ENCODE data around the gene SLC22A5.

Gene SLC22A5

DNA sequence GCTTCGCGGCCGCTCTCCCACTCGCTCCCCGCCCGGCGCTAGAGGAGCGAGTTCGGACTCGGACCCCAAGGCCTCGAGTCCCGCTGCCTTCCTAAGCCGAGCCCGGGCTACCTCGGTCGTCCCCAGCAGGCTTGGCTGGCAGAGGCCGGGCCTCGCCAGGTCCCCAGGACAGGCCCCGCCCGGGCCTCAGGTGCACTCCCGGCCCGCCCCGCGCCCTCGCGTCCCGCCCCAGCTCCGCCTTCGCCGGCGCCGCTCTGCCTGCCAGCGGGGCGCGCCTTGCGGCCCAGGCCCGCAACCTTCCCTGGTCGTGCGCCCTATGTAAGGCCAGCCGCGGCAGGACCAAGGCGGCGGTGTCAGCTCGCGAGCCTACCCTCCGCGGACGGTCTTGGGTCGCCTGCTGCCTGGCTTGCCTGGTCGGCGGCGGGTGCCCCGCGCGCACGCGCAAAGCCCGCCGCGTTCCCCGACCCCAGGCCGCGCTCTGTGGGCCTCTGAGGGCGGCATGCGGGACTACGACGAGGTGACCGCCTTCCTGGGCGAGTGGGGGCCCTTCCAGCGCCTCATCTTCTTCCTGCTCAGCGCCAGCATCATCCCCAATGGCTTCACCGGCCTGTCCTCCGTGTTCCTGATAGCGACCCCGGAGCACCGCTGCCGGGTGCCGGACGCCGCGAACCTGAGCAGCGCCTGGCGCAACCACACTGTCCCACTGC, at the start of gene SLC22A5:
Gene SLC22A5, plus strand, starts transcription at position 237 of the 707 bp plus-strand sequence. Its CDS starts 263 bp downstream, at position 500.
- DNase-seq (ENCODE audit: low read depth, low spot score): no peak

DNA sequence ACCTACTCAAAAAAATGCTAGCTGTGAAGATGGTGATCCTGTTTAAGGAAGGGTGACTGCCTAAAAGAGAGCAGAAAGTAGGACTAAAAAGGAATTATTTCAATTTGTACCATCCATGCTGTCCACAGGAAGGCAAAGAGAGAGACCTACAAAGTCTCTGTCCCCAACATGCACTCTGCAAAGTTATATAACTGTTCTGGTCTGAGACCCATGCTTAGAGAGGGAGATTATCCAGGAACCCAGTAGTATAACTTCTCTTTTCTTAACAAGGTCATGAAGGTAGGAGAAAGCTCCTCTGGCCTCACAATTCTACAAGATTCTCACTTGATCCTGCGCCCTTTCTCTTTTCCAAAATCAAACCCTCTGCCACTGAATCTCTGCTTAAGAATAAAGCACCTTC, 49.5 kb upstream of the SLC22A5 start:
- no peak for DNase-seq (ENCODE audit: low read depth, low spot score)

DNA sequence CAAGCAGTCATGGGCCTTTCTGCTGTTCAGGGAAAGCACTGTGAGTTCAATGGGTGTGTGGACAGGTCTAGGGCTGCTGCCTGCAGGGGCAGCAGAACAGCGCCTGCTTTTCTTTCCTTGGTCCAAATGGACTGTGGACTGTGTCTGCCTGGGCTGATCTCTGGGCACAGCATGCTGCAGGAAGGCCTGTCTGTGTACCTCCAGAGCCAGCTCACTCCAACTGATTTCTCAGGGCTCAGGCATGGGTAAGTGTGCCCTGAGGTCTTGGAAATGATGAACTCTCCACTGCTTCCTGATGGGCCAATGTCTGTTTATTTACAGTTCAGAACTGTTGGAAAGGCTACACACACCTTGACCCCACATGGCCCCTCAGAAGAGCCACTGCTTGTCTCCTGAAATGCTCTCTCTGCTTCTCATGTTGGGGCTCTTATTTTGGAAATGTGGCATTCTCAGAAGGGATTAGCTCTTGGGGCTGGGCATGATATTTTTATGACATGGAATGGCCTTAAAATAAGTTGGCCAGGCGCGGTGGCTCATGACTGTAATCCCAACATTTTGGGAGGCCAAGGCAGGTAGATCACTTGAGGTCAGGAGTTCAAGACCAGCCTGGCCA, 48.3 kb upstream of the SLC22A5 start:
- no peak for DNase-seq (ENCODE audit: low read depth, low spot score)

DNA sequence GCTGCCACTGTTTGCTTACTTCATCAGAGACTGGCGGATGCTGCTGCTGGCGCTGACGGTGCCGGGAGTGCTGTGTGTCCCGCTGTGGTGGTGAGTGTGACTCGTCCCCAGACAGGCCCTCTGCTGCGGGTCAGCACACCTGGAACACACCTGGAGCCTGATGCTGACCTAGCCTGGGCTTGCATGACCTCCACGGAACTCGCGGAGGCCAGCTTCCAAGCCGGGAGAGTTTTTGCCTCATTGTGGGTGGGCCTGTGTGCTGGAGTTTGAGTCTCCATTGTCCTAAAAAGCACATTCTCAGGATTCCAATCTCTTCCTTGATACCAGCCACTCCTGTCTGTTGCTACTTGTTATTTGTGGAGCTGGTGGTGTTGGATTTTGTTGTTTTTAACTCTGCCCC, 47.2 kb upstream of the SLC22A5 start:
- DNase-seq (ENCODE audit: low read depth, low spot score): no peak

DNA sequence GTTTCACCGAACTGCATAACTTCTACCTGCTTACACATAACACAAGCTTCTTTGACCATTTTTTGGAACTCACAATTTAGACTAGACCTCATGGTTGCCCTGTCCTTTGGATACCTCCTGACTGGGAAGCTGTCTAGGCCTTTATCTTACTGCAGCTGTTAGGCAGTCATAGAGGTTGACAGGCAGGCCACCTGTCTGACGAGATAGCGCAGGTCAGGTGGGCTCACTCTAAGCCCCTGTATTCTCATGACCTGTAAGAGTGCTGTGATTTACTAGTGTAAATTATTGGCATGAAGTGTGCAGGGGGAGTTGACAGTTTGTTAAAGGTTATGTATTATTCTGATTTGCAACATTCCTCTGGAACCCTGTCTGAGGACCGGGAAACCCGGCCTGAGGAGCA, 46.3 kb upstream of the SLC22A5 start:
- DNase-seq (ENCODE audit: low read depth, low spot score): no peak

DNA sequence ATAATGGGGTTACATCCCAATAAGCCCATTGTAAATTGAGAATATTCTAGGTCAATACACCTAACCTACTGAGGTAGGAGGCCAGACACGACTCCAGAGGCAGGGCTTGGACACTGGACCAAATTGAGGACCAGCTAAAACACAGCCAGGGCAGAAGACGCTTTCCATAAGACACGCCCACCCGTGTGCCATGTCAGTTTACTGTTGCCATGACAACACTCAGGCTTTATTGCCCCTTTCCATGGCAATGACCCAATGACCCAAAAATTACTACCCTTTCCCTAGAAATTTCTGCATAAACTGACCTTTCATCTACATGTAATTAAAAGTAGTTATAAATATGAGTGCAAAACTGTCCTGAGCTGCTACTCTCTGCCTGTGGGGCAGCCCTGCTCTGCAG, 43.8 kb upstream of the SLC22A5 start:
- DNase-seq (ENCODE audit: low read depth, low spot score): no peak

DNA sequence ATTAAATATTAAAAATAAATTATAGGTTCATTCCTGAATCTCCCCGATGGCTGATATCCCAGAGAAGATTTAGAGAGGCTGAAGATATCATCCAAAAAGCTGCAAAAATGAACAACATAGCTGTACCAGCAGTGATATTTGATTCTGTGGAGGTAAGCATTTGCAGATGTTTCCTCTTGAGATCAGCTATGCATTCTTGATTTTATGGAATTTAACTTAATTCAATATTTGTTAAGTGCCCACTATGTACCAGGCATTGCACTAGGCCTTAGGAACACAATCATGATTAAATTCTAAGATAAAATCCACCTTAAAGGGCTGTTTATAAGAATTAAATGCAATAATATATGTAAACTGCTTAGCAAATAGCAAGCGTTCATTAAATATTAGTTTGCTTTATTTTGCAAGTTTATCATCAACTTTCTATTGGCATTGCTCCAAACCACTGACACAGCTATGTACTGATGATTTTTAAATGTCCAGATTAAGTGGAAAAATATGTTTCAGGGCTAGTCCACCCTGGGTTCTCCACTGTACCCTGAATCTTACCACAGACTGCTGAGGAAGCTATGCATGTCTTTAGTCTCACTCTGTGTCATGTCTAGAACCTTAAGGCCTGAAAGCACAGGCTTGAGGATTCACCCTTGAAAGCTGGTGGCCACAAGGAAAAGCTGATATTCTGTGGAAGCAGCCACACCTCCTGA, 42.1 kb upstream of the SLC22A5 start:
- DNase-seq (ENCODE audit: low read depth, low spot score): no peak

DNA sequence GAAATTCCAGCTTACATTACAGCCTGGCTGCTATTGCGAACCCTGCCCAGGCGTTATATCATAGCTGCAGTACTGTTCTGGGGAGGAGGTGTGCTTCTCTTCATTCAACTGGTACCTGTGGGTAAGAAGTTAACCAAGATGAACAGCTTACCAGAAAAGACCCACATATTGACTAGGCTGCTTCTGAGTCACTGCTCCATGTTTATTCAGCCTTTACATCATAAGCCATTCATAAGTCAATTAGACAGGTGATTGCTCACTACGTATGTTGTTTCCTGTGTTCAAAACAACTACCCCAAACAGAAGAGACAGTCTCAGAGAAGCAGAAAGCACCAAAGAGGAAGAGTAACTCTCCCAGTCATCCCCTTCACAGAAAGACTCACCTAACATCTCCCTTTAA, 34.7 kb upstream of the SLC22A5 start:
- DNase-seq (ENCODE audit: low read depth, low spot score): no peak

DNA sequence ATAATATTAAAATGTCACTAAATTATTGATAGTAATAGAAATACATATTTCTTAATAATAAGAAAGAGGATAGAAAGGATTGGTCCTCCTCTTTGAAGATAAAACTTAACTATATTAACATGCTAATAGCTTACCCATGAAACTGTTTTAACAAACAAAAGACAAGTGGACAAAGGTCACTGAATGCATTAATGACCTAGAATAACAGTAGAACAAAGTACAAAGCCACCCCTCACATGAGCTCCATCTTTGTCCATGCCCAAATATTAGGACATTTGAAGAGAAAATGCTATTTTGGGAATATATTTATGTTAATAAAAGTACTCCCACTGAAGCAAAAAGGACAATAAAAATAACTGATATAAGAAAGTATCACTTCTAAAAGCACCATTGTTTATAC, 34.1 kb upstream of the SLC22A5 start:
- DNase-seq (ENCODE audit: low read depth, low spot score): no peak

DNA sequence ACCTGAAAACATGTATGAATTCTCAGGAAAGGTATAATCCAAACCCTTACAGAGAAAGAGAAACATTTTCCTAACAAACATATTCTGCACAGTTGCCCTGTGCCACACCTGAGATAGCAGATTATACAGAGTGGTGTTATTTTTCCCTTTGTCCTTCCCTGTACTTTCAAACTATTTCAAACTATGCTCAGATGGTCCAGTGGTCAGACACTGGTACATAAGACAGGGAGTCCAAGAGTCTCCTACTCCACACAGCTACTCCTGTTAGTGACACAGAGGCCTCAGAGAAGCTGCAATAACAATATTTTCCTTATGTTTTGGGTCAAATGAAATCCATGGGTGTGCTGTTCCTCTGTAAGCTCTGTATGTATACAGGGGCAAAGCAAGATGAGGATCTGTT, 30.0 kb upstream of the SLC22A5 start:
- DNase-seq (ENCODE audit: low read depth, low spot score): no peak

DNA sequence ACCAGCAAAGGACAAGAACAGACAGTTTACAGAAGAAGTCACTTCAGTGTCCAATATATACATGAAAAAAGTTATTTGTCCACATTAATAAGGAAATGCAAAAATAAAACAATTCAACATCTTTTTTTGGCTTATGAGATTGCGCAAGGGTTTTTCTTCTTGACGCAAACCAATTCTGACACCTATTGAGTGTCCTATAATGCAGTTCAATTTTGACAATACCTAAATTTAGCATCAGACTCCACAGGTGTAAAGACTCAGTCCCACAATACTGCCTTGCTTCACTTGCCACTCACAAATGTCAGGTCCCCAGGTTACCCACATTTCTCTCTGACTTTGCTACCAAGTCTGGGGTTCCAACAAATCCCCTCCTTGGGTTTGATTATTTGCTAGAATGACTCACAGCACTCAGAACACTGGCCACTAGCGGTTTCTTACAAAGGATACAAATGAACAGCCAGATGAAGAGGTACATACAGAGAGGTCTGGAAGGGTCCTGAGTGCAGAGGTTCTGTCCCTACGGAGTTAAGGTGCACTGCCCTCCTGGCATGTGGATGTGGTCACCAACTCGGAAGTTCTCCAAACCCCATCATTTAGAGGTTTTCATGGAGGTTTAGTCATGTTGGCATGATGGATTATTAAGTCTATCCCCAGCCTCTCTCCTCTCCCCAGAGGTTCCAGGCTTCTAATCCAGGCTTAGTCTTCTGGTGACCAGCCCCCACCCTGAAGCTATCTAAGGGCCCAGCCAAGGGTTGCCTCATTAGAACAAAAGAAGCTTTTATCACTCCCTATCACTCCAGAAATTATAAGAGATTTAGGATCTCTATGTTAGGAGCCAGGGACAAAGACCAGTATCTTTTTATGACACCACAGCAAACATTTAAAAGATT, 27.0 kb upstream of the SLC22A5 start:
- no peak for DNase-seq (ENCODE audit: low read depth, low spot score)

DNA sequence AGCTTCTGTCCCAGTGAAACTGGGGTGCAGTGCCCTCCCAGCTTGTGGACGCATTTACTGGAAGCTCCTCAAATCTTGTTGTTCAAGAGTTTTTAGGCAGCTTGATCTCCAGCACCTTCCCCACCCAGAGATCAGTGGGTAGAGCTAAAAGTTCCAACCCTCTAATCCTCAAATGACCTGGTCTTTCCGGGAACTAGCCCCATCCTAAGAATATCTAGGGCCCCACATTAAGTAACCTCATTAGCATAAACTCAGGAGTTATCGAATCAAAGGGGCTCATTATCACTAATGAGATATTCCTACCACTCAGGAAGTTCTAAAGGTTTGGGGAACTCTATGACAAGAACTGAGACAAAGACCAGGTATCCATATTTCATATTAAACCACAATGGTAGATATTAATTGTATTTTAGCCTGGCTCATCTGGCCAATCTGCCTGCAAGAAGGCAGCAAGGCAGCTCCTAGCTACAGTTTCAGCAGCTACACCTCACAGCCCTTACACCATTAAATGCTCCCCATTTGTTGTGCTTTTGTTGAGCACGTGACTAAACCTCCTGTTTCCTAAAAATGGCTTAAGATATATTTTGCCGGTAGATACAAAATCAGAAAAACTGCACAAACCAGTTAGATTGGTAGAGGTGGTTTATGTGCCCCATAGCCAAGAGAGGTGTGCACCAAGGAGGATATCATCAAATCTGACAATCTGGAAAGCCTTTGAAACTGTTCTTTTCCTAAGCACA, 24.6 kb upstream of the SLC22A5 start:
- DNase-seq (ENCODE audit: low read depth, low spot score): no peak

DNA sequence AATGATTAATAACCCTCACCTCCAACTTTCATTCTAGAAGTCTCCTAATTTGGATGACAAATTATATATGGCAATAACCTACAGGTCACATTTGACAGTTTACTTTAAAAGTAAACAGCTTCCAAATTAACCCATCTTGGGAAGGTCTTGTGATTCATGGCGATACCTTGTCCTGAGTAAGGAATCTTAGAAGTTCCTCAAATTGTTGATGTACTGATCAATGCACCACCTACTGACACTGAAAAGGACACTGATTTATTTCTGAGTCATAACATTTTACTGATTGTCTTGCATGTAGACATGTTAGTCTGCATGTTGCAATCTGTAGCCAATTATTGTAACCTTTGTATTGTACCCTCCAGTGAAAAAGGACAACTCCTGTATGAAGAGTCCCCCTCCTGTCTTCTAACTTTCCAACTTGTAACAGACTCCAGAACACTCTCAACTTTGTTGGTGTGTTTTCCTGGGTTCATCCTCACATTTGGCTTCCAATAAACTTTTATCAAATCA, 16.0 kb upstream of the SLC22A5 start:
- DNase-seq (ENCODE audit: low read depth, low spot score): no peak

DNA sequence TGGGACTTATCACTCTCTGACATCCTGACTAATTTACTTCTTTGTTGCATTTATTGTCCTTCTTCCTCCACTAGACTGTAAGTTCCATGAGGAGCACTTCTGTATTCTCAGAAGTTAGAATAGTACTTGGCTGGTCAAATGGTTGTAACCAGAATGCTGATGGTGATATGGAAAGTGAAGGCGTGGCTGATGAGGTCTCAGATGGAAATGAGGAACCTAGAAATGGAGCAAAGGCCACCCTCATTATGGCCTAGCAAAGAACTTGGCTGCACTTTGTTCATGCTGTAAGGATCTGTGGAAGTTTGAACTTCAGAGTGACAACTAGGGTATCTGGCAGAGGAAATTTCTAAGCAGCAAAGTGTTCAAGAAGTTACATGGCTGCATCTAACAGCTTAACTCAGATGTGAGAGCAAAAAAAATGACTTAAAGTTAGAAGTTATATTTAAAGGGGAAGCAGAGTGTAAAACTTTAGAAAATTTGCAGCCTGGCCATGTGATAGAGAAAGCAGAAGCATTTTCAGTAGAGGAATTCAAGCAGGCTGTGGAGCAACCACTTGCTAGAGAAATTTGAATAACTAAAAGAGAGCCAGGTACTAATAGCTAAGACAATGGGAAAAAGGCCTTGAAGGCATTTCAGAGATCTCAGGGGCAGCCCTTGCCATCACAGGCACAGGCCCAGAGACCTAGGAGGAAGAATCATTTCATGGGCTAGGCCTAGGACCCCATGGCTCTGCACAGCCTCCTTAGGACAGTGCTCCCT, 14.9 kb upstream of the SLC22A5 start:
- DNase-seq (ENCODE audit: low read depth, low spot score): no peak

DNA sequence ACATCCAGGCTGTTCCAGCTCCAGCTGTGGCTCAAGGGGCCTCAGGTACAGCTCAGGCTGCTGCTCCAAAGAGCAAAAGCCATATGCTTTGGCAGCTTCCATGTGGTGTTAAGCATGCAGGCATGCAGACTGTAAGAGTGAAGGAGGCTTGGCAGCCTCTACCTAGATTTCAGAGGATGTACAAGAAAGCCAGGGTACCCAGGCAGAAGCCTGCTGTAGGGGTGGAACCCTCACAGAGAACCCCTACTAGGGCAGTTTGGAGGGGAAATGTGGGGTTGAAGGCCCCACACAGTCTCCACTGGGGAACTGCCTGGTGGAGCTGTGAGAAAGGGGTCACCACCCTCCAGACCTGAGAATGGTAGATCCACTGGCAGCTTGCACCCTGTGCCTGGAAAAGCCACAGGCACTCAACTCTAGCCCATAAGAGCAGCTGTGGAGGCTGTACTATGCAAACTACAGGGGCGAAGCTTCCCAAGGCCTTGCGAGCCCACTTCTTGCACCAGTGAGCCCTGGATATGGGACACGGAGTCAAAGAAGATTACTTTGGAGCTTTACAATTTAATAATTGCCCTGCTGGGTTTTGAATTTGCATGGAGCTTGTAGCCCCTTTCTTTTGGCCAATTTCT, 14.3 kb upstream of the SLC22A5 start:
- DNase-seq (ENCODE audit: low read depth, low spot score): no peak

DNA sequence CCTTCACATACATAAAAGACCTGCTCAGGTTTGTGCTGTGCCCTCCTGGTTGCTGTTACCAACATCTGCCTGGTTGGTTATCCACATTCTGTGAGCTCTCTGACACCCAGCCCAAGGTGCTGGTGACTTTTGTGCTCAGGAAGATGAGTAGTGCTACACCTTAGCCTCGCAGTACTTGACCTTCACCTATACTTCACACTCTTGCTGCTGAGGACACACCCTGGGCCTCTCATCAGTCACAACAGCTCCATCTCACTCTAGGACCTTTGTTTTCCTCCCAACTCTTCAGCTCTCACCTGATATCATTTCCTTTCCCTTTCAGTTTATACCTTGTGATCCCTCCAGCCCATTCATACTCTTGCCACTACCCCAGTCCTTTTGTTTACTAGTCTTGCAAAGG, 10.7 kb upstream of the SLC22A5 start:
- DNase-seq (ENCODE audit: low read depth, low spot score): no peak

DNA sequence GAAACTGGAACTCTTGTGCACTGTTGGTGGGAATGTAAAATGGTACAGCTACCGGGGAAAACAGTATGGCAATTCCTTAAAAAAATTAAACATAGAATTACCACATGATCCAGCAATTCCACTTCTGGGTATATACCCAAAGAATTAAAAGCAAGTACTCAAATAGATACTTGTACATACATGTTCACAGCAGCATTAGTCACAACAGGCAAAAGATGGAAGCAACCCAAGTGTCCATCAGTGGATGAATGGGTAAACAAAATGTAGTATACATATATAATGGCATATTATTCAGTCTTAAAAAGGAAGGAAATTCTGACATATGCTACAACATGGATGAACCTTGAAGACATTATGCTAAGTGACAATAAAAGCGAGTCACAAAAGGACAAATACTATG, 7.4 kb upstream of the SLC22A5 start:
- DNase-seq (ENCODE audit: low read depth, low spot score): no peak

DNA sequence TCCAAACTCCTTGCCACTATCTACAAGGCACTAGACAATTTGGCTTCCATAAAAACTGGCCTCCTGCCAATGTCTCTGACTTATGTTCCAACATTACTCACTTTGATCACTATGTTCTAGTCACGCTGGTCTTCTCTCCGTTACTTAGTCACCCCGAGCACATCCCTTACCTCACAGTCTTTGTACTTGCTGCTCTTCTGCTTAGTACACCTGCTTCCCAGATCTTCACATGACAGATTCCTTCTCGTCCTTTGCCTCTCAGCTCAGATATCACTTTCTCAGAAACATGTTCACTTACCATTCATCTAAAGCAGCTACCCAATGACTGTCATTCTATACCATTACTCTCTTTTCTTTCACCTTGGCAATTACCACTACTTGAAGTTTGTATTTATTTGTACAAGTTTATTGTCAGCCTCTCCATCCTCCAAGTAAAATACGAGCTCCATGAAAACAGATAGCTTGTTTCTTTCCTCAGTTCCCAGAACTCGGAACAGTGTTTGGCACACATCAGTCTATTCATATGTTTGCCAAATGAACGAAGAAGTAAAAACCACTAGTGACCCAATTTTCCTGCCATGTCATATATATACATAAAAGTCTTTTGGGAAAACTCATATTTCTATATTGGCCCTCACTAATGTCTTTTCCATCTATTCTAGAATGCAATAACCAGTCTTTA, 5.9 kb upstream of the SLC22A5 start:
- DNase-seq (ENCODE audit: low read depth, low spot score): no peak

DNA sequence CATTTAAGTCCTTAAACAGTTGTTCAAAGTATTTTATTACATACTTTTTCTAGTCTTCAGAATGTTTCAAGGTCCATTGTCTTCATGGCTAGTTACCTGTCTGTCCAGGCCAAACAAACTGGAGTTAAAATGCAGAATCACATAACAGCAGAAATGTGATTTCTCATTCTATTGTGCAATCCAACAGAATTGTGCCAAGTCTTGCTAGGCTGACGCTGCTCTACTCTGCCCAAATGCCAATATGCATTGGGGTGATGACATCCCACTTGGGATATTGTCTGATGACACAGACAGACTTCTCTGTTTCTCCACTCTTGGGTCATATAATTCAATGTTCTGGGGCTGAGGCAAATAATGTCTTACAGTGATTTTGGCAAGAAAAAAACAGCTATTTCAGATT, 5.2 kb upstream of the SLC22A5 start:
- DNase-seq (ENCODE audit: low read depth, low spot score): no peak
